H1 (cell line): ENCODE measurements around the gene NDUFB8.

Source experiments
- ASH2L ChIP-seq: fragments of 200-600, 300-600 bp; sonication (generic); IDR thresholded peaks from one replicate; pipeline ENCODE4 v1.7.1; 2017; ENCODE audit warnings: low read length
- EP300 ChIP-seq, 2 experiments: IDR thresholded peaks; 1 replicate in 1 of 2; 2 replicates in 1 of 2; pipeline ENCODE4 v1.6.1; 2011 to 2012; ENCODE audit warnings: low read depth in 2 of 2, low read length in 2 of 2, mild to moderate bottlenecking in 2 of 2, borderline replicate concordance in 1 of 2, inconsistent platforms in 1 of 2, moderate library complexity in 1 of 2
- EZH2 ChIP-seq: fragments of 200-600 bp; sonication (generic); IDR thresholded peaks from 2 replicates; pipeline ENCODE4 v1.7.1; 2012; ENCODE audit warnings: low read depth, mild to moderate bottlenecking, moderate library complexity, low read length, inconsistent platforms; ENCODE audit not compliant: severe bottlenecking
- GABPA ChIP-seq: IDR thresholded peaks from 2 replicates; pipeline ENCODE4 v1.6.1; 2011; ENCODE audit warnings: mild to moderate bottlenecking, low read length, moderate library complexity, borderline replicate concordance; ENCODE audit not compliant: insufficient read depth
- HDAC2 ChIP-seq, 2 experiments: fragments of 300-600 bp in 1 of 2; sonication (generic) in 1 of 2; IDR thresholded peaks; 2 replicates each; pipeline ENCODE4 v1.6.1; 2011 to 2012; ENCODE audit warnings: low read depth in 2 of 2, low read length in 2 of 2, mild to moderate bottlenecking in 2 of 2, moderate library complexity in 2 of 2, borderline replicate concordance in 1 of 2, inconsistent platforms in 1 of 2
- JUND ChIP-seq: IDR thresholded peaks from 2 replicates; pipeline ENCODE4 v1.6.1; 2011; ENCODE audit warnings: mild to moderate bottlenecking, improper control_type of control experiment, low read length
- POLR2A ChIP-seq, 2 experiments: IDR thresholded peaks; 1 replicate in 1 of 2; 2 replicates in 1 of 2; pipeline ENCODE4 v1.6.1; 2011; ENCODE audit warnings: low read depth in 2 of 2, low read length in 2 of 2, mild to moderate bottlenecking in 2 of 2; ENCODE audit errors: control extremely low read depth in 1 of 2
- POLR2AphosphoS5 ChIP-seq: IDR thresholded peaks from 2 replicates; pipeline ENCODE4 v1.6.1; 2011; ENCODE audit warnings: low read depth, low read length
- SRF ChIP-seq: IDR thresholded peaks from 2 replicates; pipeline ENCODE4 v1.6.1; 2011; ENCODE audit warnings: mild to moderate bottlenecking, low read depth, low read length, moderate library complexity
- SUZ12 ChIP-seq: fragments of 200-600 bp; sonication (generic); IDR thresholded peaks from 2 replicates; pipeline ENCODE4 v1.6.1; 2012; ENCODE audit warnings: mild to moderate bottlenecking, inconsistent platforms, low read length, moderate library complexity, mixed read lengths
- TF ChIP-seq, protein P1 (sequence below), 3 experiments: IDR thresholded peaks; 1 replicate in 2 of 3; 2 replicates in 1 of 3; pipeline versions ENCODE4 v1.5.1 to v1.6.1; 2011; ENCODE audit warnings: low read length in 3 of 3, mild to moderate bottlenecking in 3 of 3, inconsistent platforms in 2 of 3, low read depth in 1 of 3, moderate library complexity in 1 of 3; ENCODE audit not compliant: insufficient read depth in 1 of 3; ENCODE audit errors: control extremely low read depth in 1 of 3
- TF ChIP-seq, protein P2 (sequence below): fragments of 300-600 bp; sonication (generic); IDR thresholded peaks from 2 replicates; pipeline ENCODE4 v1.7.1; 2012; ENCODE audit warnings: low read length, moderate library complexity, mild to moderate bottlenecking, inconsistent platforms; ENCODE audit not compliant: insufficient replicate concordance

DNA sequence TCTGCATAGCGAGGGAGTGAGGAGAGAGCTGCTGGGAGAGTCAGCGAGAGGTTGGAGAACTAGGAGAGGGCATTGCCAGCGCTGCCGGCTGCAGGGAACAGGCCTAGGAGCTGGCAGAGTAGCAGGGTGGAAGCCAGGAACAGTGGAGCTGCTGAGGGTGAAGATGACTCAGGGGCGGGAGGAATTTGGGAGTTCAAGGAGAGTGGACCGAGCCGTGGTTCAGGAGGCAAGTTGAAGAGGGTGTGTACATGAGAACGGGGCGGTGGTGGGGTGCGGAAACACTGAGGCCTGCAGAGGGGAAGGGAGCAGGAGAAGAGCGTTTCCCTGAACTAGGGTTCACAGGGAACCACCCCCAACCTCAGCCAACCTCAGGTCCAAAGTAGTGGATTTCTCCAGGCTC is 37.6 kb upstream of the NDUFB8 start:
- TF ChIP-seq, protein P1, sequence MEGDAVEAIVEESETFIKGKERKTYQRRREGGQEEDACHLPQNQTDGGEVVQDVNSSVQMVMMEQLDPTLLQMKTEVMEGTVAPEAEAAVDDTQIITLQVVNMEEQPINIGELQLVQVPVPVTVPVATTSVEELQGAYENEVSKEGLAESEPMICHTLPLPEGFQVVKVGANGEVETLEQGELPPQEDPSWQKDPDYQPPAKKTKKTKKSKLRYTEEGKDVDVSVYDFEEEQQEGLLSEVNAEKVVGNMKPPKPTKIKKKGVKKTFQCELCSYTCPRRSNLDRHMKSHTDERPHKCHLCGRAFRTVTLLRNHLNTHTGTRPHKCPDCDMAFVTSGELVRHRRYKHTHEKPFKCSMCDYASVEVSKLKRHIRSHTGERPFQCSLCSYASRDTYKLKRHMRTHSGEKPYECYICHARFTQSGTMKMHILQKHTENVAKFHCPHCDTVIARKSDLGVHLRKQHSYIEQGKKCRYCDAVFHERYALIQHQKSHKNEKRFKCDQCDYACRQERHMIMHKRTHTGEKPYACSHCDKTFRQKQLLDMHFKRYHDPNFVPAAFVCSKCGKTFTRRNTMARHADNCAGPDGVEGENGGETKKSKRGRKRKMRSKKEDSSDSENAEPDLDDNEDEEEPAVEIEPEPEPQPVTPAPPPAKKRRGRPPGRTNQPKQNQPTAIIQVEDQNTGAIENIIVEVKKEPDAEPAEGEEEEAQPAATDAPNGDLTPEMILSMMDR (IDR thresholded peaks at IDR 0.05; ENCODE audit: control extremely low read depth in 1 of 3, insufficient read depth in 1 of 3, low read depth in 1 of 3, low read length in 3 of 3), result no peak
- TF ChIP-seq SRF (no peak), HDAC2 (IDR thresholded peaks at IDR 0.05; ENCODE audit: borderline replicate concordance in 1 of 2, low read depth in 2 of 2, low read length in 2 of 2) (no peak), EZH2 (no peak), EP300 (IDR thresholded peaks at IDR 0.05; ENCODE audit: borderline replicate concordance in 1 of 2, low read depth in 2 of 2, low read length in 2 of 2) (no peak), POLR2AphosphoS5 (no peak), GABPA (no peak), POLR2A (IDR thresholded peaks at IDR 0.05; ENCODE audit: control extremely low read depth in 1 of 2, low read depth in 2 of 2, low read length in 2 of 2) (no peak), JUND (no peak), SUZ12 (no peak), ASH2L (no peak)
- TF ChIP-seq, protein P2, sequence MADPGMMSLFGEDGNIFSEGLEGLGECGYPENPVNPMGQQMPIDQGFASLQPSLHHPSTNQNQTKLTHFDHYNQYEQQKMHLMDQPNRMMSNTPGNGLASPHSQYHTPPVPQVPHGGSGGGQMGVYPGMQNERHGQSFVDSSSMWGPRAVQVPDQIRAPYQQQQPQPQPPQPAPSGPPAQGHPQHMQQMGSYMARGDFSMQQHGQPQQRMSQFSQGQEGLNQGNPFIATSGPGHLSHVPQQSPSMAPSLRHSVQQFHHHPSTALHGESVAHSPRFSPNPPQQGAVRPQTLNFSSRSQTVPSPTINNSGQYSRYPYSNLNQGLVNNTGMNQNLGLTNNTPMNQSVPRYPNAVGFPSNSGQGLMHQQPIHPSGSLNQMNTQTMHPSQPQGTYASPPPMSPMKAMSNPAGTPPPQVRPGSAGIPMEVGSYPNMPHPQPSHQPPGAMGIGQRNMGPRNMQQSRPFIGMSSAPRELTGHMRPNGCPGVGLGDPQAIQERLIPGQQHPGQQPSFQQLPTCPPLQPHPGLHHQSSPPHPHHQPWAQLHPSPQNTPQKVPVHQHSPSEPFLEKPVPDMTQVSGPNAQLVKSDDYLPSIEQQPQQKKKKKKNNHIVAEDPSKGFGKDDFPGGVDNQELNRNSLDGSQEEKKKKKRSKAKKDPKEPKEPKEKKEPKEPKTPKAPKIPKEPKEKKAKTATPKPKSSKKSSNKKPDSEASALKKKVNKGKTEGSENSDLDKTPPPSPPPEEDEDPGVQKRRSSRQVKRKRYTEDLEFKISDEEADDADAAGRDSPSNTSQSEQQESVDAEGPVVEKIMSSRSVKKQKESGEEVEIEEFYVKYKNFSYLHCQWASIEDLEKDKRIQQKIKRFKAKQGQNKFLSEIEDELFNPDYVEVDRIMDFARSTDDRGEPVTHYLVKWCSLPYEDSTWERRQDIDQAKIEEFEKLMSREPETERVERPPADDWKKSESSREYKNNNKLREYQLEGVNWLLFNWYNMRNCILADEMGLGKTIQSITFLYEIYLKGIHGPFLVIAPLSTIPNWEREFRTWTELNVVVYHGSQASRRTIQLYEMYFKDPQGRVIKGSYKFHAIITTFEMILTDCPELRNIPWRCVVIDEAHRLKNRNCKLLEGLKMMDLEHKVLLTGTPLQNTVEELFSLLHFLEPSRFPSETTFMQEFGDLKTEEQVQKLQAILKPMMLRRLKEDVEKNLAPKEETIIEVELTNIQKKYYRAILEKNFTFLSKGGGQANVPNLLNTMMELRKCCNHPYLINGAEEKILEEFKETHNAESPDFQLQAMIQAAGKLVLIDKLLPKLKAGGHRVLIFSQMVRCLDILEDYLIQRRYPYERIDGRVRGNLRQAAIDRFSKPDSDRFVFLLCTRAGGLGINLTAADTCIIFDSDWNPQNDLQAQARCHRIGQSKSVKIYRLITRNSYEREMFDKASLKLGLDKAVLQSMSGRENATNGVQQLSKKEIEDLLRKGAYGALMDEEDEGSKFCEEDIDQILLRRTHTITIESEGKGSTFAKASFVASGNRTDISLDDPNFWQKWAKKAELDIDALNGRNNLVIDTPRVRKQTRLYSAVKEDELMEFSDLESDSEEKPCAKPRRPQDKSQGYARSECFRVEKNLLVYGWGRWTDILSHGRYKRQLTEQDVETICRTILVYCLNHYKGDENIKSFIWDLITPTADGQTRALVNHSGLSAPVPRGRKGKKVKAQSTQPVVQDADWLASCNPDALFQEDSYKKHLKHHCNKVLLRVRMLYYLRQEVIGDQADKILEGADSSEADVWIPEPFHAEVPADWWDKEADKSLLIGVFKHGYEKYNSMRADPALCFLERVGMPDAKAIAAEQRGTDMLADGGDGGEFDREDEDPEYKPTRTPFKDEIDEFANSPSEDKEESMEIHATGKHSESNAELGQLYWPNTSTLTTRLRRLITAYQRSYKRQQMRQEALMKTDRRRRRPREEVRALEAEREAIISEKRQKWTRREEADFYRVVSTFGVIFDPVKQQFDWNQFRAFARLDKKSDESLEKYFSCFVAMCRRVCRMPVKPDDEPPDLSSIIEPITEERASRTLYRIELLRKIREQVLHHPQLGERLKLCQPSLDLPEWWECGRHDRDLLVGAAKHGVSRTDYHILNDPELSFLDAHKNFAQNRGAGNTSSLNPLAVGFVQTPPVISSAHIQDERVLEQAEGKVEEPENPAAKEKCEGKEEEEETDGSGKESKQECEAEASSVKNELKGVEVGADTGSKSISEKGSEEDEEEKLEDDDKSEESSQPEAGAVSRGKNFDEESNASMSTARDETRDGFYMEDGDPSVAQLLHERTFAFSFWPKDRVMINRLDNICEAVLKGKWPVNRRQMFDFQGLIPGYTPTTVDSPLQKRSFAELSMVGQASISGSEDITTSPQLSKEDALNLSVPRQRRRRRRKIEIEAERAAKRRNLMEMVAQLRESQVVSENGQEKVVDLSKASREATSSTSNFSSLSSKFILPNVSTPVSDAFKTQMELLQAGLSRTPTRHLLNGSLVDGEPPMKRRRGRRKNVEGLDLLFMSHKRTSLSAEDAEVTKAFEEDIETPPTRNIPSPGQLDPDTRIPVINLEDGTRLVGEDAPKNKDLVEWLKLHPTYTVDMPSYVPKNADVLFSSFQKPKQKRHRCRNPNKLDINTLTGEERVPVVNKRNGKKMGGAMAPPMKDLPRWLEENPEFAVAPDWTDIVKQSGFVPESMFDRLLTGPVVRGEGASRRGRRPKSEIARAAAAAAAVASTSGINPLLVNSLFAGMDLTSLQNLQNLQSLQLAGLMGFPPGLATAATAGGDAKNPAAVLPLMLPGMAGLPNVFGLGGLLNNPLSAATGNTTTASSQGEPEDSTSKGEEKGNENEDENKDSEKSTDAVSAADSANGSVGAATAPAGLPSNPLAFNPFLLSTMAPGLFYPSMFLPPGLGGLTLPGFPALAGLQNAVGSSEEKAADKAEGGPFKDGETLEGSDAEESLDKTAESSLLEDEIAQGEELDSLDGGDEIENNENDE, result no peak
